Coronary artery (tissue), 2 donors: ENCODE data around the gene LATS2.

Source experiments
- DNase-seq: peaks from one replicate; pipeline ENCODE4 v3.0.0-alpha.2; 2017; ENCODE audit warnings: low spot score
- H3K27ac ChIP-seq, 2 donors: fragments of 200-600 bp; sonication (generic); one replicate each; pipeline ENCODE4 v1.5.1; 2016 to 2019
- H3K4me3 ChIP-seq: fragments of 200-600 bp; sonication (generic); 2 replicates; pipeline ENCODE4 v1.5.1; 2016; ENCODE audit warnings: mild to moderate bottlenecking, moderate library complexity
- TF ChIP-seq, protein P1 (sequence below): fragments of 200-600 bp; sonication (generic); IDR thresholded peaks from one replicate; pipeline ENCODE4 v1.5.1; 2019; ENCODE audit warnings: antibody characterized with exemption

Gene LATS2

GRCh38 chr13:21048901-21049698 is 12.3 kb downstream of the LATS2 start:
- H3K4me3 ChIP-seq = no peak overlapping the region
- TF ChIP-seq, protein P1, sequence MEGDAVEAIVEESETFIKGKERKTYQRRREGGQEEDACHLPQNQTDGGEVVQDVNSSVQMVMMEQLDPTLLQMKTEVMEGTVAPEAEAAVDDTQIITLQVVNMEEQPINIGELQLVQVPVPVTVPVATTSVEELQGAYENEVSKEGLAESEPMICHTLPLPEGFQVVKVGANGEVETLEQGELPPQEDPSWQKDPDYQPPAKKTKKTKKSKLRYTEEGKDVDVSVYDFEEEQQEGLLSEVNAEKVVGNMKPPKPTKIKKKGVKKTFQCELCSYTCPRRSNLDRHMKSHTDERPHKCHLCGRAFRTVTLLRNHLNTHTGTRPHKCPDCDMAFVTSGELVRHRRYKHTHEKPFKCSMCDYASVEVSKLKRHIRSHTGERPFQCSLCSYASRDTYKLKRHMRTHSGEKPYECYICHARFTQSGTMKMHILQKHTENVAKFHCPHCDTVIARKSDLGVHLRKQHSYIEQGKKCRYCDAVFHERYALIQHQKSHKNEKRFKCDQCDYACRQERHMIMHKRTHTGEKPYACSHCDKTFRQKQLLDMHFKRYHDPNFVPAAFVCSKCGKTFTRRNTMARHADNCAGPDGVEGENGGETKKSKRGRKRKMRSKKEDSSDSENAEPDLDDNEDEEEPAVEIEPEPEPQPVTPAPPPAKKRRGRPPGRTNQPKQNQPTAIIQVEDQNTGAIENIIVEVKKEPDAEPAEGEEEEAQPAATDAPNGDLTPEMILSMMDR = no peak
- no peak for DNase-seq
- H3K27ac ChIP-seq = no peak overlapping the region

GRCh38 chr13:21047591-21048282 is 13.6 kb downstream of the LATS2 start:
- H3K4me3 ChIP-seq = no peak overlapping the region
- TF ChIP-seq, protein P1 = no peak
- DNase-seq = no peak
- no peak overlapping the region for H3K27ac ChIP-seq

DNA sequence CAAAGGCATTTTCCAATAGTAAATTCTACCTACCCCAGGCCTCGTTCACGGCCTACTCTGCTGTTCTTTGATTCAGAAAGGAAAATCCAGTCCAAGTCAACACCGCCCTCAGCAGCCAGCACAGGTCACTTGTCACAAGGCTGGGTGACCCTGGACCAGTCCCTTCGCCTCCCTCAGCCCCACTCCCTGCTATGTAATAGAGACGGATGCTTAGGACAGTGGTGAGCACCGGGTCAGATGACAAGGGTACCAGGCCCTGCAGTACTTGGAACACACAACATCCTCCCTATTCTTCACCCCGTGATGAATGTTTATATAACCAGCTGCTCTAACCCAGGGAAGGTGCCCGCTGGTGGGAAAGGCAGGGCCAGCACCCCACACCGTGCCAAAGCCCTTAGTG is 14.3 kb downstream of the LATS2 start:
- Histone ChIP-seq H3K4me3 (no peak overlapping the region), H3K27ac (peak overlapping the region in 1 of 2 donors; percentile 17)
- DNase-seq = no peak
- TF ChIP-seq, protein P1 = no peak

DNA sequence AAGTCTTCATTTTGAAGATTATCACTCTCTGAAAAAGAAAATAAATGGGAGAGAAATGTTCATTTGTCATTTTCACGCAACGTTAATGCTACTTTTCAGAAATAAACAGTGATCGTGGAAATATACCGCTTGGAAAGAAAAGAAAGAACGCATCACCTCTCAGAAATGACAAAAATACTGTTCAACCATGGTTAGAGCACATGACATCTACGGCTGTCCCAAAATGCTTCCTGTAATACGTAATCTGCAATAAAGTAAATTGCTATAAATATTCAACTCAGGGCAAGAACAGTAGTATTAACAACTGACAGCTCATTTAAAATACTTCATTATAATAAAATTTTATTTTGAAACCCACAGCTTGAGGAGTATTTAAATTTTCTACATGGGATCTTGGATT is 15.2 kb downstream of the LATS2 start:
- Histone ChIP-seq H3K27ac (peak overlapping the region in 1 of 2 donors; percentile 17), H3K4me3 (no peak overlapping the region)
- TF ChIP-seq, protein P1 = no peak

DNA sequence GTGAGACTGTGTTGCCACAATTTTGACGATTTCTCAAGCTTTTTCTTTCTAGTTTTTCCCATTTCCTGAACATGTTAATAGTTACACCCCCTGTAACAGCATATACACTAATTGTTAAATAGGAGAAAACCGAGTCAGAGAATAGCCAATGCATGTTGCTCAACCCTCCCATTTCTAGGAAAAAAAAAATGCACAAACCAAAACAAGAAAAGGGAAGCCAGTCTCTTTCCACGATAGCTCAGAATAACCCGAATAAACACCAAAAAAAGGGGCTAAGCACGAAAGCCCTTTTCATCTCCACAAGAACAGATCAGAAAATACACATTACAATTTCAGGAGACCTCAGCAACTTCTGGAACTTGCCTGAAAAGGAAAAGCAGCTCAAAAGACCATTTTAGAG is 16.3 kb downstream of the LATS2 start:
- no peak overlapping the region for H3K27ac ChIP-seq
- TF ChIP-seq, protein P1 = no peak
- H3K4me3 ChIP-seq = no peak overlapping the region
- DNase-seq = no peak

More for the DNA sequence above, 15.2 kb downstream of the LATS2 start:
- no peak for DNase-seq

DNA sequence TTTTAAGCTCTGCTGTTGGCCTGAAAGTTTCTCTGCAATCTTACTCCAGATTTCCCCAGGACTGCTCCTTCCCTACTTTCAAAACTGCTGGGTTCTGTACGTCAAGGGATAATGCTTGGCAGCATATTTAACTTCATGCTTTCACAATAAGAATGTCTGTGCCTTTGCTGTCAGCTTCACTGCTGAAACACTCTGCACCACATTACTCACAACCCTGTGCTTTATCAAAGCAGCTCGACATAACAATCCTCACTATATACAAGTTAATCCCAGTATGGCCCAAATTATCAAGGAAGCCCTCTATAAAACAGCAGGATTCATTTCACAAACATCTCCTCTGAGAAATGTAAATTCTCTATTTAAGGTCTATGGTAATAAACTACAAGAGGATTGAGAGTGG is 17.5 kb downstream of the LATS2 start:
- Histone ChIP-seq H3K27ac (peak overlapping the region; percentile 33 to 41), H3K4me3 (no peak overlapping the region)
- no peak for DNase-seq
- TF ChIP-seq, protein P1 = no peak
